Measurements from ENCODE around the gene LRG1.

The LRG1 gene

GRCh38 chr19:4539693-4540581, at the start of gene LRG1:
Gene LRG1 (minus strand): TSS chr19:4540036. CDS start chr19:4540013, 23 bp downstream.
- TF ChIP-seq CTCF (IDR thresholded peaks at IDR 0.05; ENCODE audit: control insufficient read depth, extremely low read depth, insufficient read depth) = no peak
- H3K4me3 ChIP-seq (ENCODE audit: low read depth, low read length) = peak within 1 kb of the TSS; percentile 3
- no peak for DNase-seq (ENCODE audit: low read depth)

GRCh38 chr19:4588291-4588761, 48.5 kb upstream of the LRG1 start:
- no peak for DNase-seq (ENCODE audit: low read depth)
- TF ChIP-seq CTCF (IDR thresholded peaks at IDR 0.05; ENCODE audit: control insufficient read depth, extremely low read depth, insufficient read depth) = no peak
- no peak overlapping the region for H3K4me3 ChIP-seq (ENCODE audit: low read depth, low read length)

GRCh38 chr19:4587527-4587926, 47.7 kb upstream of the LRG1 start:
- no peak for TF ChIP-seq CTCF (IDR thresholded peaks at IDR 0.05; ENCODE audit: control insufficient read depth, extremely low read depth, insufficient read depth)
- H3K4me3 ChIP-seq (ENCODE audit: low read depth, low read length) = no peak overlapping the region
- no peak for DNase-seq (ENCODE audit: low read depth)

- DNase-seq (ENCODE audit: low read depth) = no peak
- H3K4me3 ChIP-seq (ENCODE audit: low read depth, low read length) = no peak overlapping the region
- no peak for TF ChIP-seq CTCF (IDR thresholded peaks at IDR 0.05; ENCODE audit: control insufficient read depth, extremely low read depth, insufficient read depth)
These were observed 46.9 kb upstream of the LRG1 start for GRCh38 chr19:4586691-4587090.

- no peak for DNase-seq (ENCODE audit: low read depth)
- no peak overlapping the region for H3K4me3 ChIP-seq (ENCODE audit: low read depth, low read length)
- TF ChIP-seq CTCF (IDR thresholded peaks at IDR 0.05; ENCODE audit: control insufficient read depth, extremely low read depth, insufficient read depth) = no peak
These were observed 46.4 kb upstream of the LRG1 start for GRCh38 chr19:4586245-4586644.

- no peak for TF ChIP-seq CTCF (IDR thresholded peaks at IDR 0.05; ENCODE audit: control insufficient read depth, extremely low read depth, insufficient read depth)
- no peak for DNase-seq (ENCODE audit: low read depth)
- no peak overlapping the region for H3K4me3 ChIP-seq (ENCODE audit: low read depth, low read length)
These were observed 45.7 kb upstream of the LRG1 start for GRCh38 chr19:4585556-4585955.

Measured in LNCaP clone FGC (cell line).